Measurements from ENCODE around the gene ARFGAP3.

Gene ARFGAP3

DNA sequence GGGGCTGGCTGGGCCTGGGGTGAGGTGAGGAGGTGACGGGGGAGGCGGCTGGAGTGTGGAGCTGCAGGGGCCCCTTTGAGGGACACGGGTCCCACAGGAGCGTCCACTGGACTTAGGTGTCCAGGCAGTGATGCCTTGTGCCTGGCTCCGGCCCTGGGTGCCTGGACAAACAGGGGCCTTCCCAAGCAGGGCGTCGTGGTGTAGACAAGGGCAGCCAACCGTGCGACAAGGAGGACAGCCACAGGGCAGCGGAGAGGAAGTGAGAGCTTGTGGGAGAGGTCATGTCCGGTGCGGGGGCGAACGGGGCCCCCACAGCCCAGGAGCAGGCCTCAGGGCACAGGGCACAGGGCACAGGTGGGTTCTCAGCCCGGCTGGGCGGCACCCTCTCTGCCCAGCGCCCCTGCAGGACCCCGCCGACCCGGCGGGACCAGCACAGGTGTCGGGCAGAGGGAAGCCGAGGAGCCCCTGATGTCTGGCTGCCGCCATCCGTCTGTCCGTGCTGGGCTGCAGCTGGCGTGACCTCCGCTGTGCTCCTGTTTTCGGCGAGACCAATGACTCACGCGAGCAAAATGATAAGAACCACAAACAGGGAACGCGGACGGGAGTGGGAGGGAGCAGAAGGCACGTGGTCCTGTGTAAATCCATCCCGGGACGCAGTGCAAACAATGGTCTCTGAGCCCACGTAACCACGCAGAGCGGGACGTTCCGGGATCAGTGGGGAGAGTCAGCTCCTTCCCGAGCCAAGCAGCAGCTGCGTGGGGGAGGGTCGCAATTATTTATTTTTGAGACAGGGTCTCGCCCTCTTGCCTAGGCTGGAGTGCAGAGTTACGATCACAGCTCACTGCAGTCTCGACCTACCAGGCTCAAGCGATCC lies 87.3 kb downstream of the ARFGAP3 start:
- TF ChIP-seq POLR2A (IDR thresholded peaks at IDR 0.05; ENCODE audit: extremely low read depth, insufficient read length) = no peak
- TF ChIP-seq, protein P1, sequence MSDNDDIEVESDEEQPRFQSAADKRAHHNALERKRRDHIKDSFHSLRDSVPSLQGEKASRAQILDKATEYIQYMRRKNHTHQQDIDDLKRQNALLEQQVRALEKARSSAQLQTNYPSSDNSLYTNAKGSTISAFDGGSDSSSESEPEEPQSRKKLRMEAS (IDR thresholded peaks at IDR 0.05; ENCODE audit: low read depth, low read length) = peak; percentile 68
- DNase-seq (ENCODE audit: low read depth) = peak; percentile 63
- no peak overlapping the region for H3K4me3 ChIP-seq (ENCODE audit: low read depth, low read length)

DNA sequence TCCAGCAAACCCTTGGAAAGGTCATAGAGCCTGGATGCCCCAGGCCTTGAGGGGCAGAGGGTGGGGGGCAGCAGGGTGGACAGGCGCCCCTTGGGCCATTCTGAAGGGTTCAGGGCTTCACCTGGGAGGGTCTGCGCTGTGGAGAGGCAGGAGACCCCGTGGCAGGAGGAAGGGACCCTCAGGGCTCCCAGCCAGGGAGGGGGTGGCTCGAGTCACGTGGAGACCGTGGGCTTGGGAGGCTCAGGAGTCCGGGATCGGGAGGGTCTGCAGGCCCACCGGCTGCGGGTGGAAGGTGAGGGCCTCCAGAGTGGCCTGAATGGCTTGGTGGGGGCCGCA lies 87.9 kb downstream of the ARFGAP3 start:
- TF ChIP-seq, protein P1 (IDR thresholded peaks at IDR 0.05; ENCODE audit: low read depth, low read length) = no peak
- TF ChIP-seq, protein P2, sequence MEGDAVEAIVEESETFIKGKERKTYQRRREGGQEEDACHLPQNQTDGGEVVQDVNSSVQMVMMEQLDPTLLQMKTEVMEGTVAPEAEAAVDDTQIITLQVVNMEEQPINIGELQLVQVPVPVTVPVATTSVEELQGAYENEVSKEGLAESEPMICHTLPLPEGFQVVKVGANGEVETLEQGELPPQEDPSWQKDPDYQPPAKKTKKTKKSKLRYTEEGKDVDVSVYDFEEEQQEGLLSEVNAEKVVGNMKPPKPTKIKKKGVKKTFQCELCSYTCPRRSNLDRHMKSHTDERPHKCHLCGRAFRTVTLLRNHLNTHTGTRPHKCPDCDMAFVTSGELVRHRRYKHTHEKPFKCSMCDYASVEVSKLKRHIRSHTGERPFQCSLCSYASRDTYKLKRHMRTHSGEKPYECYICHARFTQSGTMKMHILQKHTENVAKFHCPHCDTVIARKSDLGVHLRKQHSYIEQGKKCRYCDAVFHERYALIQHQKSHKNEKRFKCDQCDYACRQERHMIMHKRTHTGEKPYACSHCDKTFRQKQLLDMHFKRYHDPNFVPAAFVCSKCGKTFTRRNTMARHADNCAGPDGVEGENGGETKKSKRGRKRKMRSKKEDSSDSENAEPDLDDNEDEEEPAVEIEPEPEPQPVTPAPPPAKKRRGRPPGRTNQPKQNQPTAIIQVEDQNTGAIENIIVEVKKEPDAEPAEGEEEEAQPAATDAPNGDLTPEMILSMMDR (IDR thresholded peaks at IDR 0.05; ENCODE audit: low read depth, low read length) = no peak
- TF ChIP-seq POLR2A (IDR thresholded peaks at IDR 0.05; ENCODE audit: extremely low read depth, insufficient read length) = no peak
- TF ChIP-seq MYC (IDR thresholded peaks at IDR 0.05; ENCODE audit: low read depth, low read length) = no peak
- H3K4me3 ChIP-seq (ENCODE audit: low read depth, low read length) = no peak overlapping the region
- DNase-seq (ENCODE audit: low read depth) = no peak

DNA sequence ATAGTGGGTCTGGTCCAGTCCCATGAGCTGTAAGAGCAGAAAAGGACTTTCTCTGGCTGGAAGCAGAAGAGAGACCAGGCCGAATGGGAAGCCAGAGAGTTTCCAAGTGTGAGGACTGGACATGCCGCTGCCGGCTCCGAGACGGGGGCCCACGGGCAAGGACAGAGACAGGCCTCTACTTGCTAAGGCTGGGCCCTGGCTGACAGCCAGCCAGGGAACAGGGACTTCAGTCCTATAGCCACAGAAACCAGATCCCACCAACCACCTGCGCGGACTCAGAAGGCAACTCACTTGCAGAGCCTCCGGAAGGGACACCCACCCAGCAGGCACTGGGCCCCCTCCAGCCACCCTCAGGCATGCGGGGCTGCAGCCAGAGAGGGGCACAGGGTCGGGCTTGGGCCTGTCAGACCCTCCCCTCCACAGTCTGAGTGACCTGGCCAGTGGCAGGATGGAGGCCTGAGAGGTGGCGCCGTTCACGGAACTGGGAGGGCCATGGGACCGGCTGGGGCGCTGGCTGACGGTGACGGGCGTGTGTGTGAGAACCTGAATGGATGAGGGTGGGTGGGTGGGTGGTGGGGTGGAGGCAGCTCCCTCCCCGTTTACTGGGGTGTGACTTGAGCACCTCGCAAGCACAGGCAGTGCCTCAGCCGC lies 88.6 kb downstream of the ARFGAP3 start:
- TF ChIP-seq, protein P1 (IDR thresholded peaks at IDR 0.05; ENCODE audit: low read depth, low read length) = no peak
- no peak for TF ChIP-seq MYC (IDR thresholded peaks at IDR 0.05; ENCODE audit: low read depth, low read length)
- TF ChIP-seq, protein P2 (IDR thresholded peaks at IDR 0.05; ENCODE audit: low read depth, low read length) = no peak
- TF ChIP-seq POLR2A (IDR thresholded peaks at IDR 0.05; ENCODE audit: extremely low read depth, insufficient read length) = no peak
- H3K4me3 ChIP-seq (ENCODE audit: low read depth, low read length) = no peak overlapping the region
- DNase-seq (ENCODE audit: low read depth) = no peak

DNA sequence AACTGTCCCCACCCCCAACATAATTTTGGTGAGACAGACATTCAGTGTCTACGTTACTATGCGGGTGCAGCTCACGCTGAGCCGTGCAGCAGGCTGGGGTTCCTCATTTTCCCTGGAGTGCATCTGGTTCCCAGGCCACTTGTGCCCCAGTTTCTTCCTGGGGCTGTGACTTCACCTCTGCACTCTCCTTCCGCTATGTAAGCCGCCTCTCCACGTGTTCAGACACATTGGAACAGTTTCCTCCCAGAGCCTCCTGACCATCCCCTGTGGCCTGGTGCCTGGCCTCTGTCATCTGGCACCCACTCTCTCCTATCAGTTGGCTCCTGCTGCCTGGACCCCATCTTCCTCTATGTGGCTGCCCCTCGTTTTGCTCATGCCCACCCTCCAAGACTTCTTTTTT lies 90.2 kb downstream of the ARFGAP3 start:
- no peak for TF ChIP-seq MYC (IDR thresholded peaks at IDR 0.05; ENCODE audit: low read depth, low read length)
- TF ChIP-seq POLR2A (IDR thresholded peaks at IDR 0.05; ENCODE audit: extremely low read depth, insufficient read length) = no peak
- TF ChIP-seq, protein P2 (IDR thresholded peaks at IDR 0.05; ENCODE audit: low read depth, low read length) = no peak
- TF ChIP-seq, protein P1 (IDR thresholded peaks at IDR 0.05; ENCODE audit: low read depth, low read length) = no peak
- no peak for DNase-seq (ENCODE audit: low read depth)
- H3K4me3 ChIP-seq (ENCODE audit: low read depth, low read length) = no peak overlapping the region

DNA sequence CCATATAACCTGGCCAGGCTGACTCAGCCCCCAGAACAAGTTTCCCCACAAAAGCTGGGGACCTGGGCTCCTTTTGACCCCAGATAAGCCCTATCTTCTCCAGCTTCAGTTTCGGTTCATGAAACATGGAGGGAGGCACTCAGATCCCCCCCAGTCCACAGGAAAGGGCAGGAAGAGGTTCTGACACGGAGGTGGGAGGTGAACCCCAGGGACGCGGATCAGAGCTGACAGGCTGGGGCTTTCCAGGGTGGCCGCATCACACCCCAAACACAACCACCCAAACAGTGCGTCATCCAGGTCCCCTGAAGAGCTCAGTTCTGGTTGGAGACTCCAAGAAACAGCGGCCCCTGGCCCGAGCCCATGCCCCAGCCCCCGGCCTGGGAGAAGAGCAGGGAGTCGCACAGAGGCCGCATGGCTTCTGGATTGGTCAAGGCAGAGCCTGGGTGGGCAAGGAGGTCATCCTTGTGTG lies 92.1 kb downstream of the ARFGAP3 start:
- TF ChIP-seq, protein P1 (IDR thresholded peaks at IDR 0.05; ENCODE audit: low read depth, low read length) = no peak
- TF ChIP-seq MYC (IDR thresholded peaks at IDR 0.05; ENCODE audit: low read depth, low read length) (no peak), POLR2A (IDR thresholded peaks at IDR 0.05; ENCODE audit: extremely low read depth, insufficient read length) (no peak)
- TF ChIP-seq, protein P2 (IDR thresholded peaks at IDR 0.05; ENCODE audit: low read depth, low read length) = no peak
- DNase-seq (ENCODE audit: low read depth) = no peak

DNA sequence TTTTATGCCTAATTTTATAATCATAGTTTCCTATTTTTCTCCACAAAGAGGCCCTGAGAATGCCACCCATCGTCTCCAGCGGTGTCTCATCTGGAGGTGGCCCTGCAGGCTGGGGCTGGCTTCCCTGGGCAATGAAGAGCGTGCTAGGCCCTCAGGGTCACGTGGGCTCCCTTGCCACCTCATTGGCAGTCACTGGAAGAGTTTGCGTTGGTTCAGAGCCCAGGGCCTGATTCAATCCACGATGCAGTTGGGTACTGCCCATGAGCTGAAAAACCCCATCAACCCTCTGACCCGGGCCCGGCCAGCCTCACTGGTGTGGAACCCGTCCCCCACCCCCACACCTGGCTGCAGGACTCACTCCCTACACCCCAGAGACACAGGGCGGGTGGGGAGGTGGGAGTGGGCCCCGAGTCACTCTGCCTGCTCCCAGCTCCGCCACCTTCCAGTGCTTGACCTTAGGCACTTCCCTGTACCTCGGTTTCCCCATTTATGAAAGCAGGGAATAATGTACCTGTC lies 93.0 kb downstream of the ARFGAP3 start:
- TF ChIP-seq MYC (IDR thresholded peaks at IDR 0.05; ENCODE audit: low read depth, low read length) (no peak), POLR2A (IDR thresholded peaks at IDR 0.05; ENCODE audit: extremely low read depth, insufficient read length) (no peak)
- TF ChIP-seq, protein P1 (IDR thresholded peaks at IDR 0.05; ENCODE audit: low read depth, low read length) = no peak
- TF ChIP-seq, protein P2 (IDR thresholded peaks at IDR 0.05; ENCODE audit: low read depth, low read length) = no peak
- H3K4me3 ChIP-seq (ENCODE audit: low read depth, low read length) = no peak overlapping the region
- DNase-seq (ENCODE audit: low read depth) = no peak

More for the DNA sequence above, 92.1 kb downstream of the ARFGAP3 start:
- H3K4me3 ChIP-seq (ENCODE audit: low read depth, low read length) = no peak overlapping the region

Data from NB4 (cell line).